ENCODE measurements around the gene JMY.

Gene JMY

GRCh38 chr5:79235634-79236361 lies at the start of gene JMY:
JMY (plus strand) TSS chr5:79236131; CDS start chr5:79236651, 520 bp downstream.
- DNase-seq (ENCODE audit: low read depth) = peak; percentile 85

- no peak for DNase-seq (ENCODE audit: low read depth)
Measured at GRCh38 chr5:79186455-79186854, 49.5 kb upstream of the JMY start.

- peak; percentile 25 for DNase-seq (ENCODE audit: low read depth)
Measured at GRCh38 chr5:79189439-79190234, 46.3 kb upstream of the JMY start.

GRCh38 chr5:79190235-79190529 lies 45.7 kb upstream of the JMY start:
- no peak for DNase-seq (ENCODE audit: low read depth)

GRCh38 chr5:79191457-79191856 lies 44.5 kb upstream of the JMY start:
- no peak for DNase-seq (ENCODE audit: low read depth)

- DNase-seq (ENCODE audit: low read depth) = peak; percentile 46
Measured at GRCh38 chr5:79193643-79194042, 42.3 kb upstream of the JMY start.

- DNase-seq (ENCODE audit: low read depth) = peak; percentile 34
Measured at GRCh38 chr5:79200573-79201183, 35.3 kb upstream of the JMY start.

GRCh38 chr5:79201206-79201605 lies 34.7 kb upstream of the JMY start:
- DNase-seq (ENCODE audit: low read depth) = no peak

- peak; percentile 73 for DNase-seq (ENCODE audit: low read depth)
Measured at GRCh38 chr5:79202076-79202475, 33.9 kb upstream of the JMY start.

GRCh38 chr5:79205965-79206364 lies 30.0 kb upstream of the JMY start:
- no peak for DNase-seq (ENCODE audit: low read depth)

- DNase-seq (ENCODE audit: low read depth) = no peak
Measured at GRCh38 chr5:79206541-79206940, 29.4 kb upstream of the JMY start.

- DNase-seq (ENCODE audit: low read depth) = no peak
Measured at GRCh38 chr5:79209505-79209904, 26.4 kb upstream of the JMY start.

- no peak for DNase-seq (ENCODE audit: low read depth)
Measured at GRCh38 chr5:79224286-79224984, 11.5 kb upstream of the JMY start.

GRCh38 chr5:79225026-79225425 lies 10.9 kb upstream of the JMY start:
- DNase-seq (ENCODE audit: low read depth) = peak; percentile 75

- no peak for DNase-seq (ENCODE audit: low read depth)
Measured at GRCh38 chr5:79225441-79225840, 10.5 kb upstream of the JMY start.

- DNase-seq (ENCODE audit: low read depth) = no peak
Measured at GRCh38 chr5:79227484-79228025, 8.4 kb upstream of the JMY start.

- peak; percentile 85 for DNase-seq (ENCODE audit: low read depth)
Measured at GRCh38 chr5:79229357-79230174, 6.4 kb upstream of the JMY start.

- peak; percentile 42 for DNase-seq (ENCODE audit: low read depth)
Measured at GRCh38 chr5:79235261-79235633, 684 bp upstream of the JMY start.

GRCh38 chr5:79236362-79236969 lies 535 bp downstream of the JMY start:
- peak; percentile 45 for DNase-seq (ENCODE audit: low read depth)

- peak; percentile 53 for DNase-seq (ENCODE audit: low read depth)
Measured at GRCh38 chr5:79236970-79237739, 1.2 kb downstream of the JMY start.

Measured in EH (cell line).